Sigmoid colon (tissue), 4 donors: ENCODE results near the gene DYNC1LI2.

ENCODE experiments used
- POLR2A ChIP-seq, 2 donors: fragments of 450-650 bp; IDR thresholded peaks; one replicate each; pipeline ENCODE4 v1.6.1; 2016; ENCODE audit warnings: antibody characterized with exemption in 2 of 2, mild to moderate bottlenecking in 2 of 2, moderate library complexity in 2 of 2
- POLR2AphosphoS5 ChIP-seq, 4 donors: sonication (generic); formaldehyde crosslinking; IDR thresholded peaks; one replicate each; pipeline ENCODE4 v1.6.1; 2017; ENCODE audit warnings: antibody characterized with exemption in 4 of 4
- TF ChIP-seq, protein P1 (sequence below), 4 experiments: fragments of 450-650 bp in 3 of 4; fragments of 200-600 bp in 1 of 4; IDR thresholded peaks; one replicate each; pipeline ENCODE4 v1.5.1; 2016 to 2019; ENCODE audit warnings: antibody characterized with exemption in 4 of 4, mild to moderate bottlenecking in 3 of 4, moderate library complexity in 2 of 4

DNA sequence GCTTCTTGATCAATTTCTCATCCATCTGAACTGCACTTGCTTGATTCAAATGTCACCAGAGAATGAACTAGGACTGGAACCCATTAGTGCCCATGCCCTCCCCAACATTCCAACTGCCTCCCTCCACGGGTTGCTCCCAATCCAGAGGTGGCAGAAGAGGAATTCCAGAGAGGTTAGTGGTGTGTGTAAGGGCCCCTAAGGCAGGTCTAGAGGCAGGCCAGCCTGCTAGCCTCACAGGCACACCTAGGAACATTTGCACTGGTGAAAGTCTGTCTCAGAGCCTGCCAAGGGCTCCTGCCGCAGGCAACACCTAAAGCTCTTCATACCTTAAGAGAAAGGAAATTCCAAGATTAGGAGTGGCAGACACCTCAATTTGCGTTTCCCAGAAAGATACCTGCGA is 33.6 kb downstream of the DYNC1LI2 start:
- TF ChIP-seq, protein P1, sequence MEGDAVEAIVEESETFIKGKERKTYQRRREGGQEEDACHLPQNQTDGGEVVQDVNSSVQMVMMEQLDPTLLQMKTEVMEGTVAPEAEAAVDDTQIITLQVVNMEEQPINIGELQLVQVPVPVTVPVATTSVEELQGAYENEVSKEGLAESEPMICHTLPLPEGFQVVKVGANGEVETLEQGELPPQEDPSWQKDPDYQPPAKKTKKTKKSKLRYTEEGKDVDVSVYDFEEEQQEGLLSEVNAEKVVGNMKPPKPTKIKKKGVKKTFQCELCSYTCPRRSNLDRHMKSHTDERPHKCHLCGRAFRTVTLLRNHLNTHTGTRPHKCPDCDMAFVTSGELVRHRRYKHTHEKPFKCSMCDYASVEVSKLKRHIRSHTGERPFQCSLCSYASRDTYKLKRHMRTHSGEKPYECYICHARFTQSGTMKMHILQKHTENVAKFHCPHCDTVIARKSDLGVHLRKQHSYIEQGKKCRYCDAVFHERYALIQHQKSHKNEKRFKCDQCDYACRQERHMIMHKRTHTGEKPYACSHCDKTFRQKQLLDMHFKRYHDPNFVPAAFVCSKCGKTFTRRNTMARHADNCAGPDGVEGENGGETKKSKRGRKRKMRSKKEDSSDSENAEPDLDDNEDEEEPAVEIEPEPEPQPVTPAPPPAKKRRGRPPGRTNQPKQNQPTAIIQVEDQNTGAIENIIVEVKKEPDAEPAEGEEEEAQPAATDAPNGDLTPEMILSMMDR (IDR thresholded peaks at IDR 0.05): no peak
- TF ChIP-seq POLR2AphosphoS5 (IDR thresholded peaks at IDR 0.05) (no peak), POLR2A (IDR thresholded peaks at IDR 0.05) (no peak)
